ENCODE data around the gene KHDC1L.
"Not testable (repeated sequence)": the region's sequence is repeated elsewhere in the genome, so short reads cannot be mapped to it uniquely, and the experiment has no call there.

The KHDC1L gene

DNA sequence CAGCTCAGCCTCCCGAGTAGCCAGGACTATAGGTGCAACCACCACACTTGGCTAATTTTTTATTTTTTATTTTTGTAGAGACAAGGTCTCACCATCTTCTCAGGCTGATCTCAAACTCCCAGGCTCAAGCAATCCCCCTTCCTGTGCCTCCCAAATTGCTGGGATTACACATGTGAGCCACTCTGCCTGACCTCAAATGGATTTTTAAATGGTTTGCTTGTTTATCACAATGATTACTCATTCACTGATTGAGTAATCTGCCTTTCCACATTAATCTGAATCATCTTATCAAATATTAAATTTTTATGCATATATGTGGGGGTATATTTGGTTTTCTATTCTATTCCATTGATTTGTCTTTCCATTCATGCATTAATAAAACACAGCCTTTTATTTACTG is 9.4 kb upstream of the KHDC1L start:
- TF ChIP-seq CTCF (IDR thresholded peaks at IDR 0.05): no peak
- no peak overlapping the region for H3K9ac ChIP-seq
- no peaks in the 10 kb centered on the region for H3K27me3 ChIP-seq (ENCODE audit: control insufficient read depth, insufficient read depth, low read length)
- H2AFZ ChIP-seq: no peak overlapping the region
- H3K4me1 ChIP-seq: no peaks in the 10 kb centered on the region
- H3K79me2 ChIP-seq: no peaks in the 10 kb centered on the region
- H3K9me3 ChIP-seq (ENCODE audit: control insufficient read depth, low read length): no peaks in the 10 kb centered on the region
- no peaks in the 10 kb centered on the region for H3K36me3 ChIP-seq (ENCODE audit: control insufficient read depth, insufficient read depth, low read length)
- no peak overlapping the region for H3K4me2 ChIP-seq (ENCODE audit: low read length)
- no peak overlapping the region for H3K27ac ChIP-seq
- no peak overlapping the region for H3K4me3 ChIP-seq (ENCODE audit: low read depth, low read length)

DNA sequence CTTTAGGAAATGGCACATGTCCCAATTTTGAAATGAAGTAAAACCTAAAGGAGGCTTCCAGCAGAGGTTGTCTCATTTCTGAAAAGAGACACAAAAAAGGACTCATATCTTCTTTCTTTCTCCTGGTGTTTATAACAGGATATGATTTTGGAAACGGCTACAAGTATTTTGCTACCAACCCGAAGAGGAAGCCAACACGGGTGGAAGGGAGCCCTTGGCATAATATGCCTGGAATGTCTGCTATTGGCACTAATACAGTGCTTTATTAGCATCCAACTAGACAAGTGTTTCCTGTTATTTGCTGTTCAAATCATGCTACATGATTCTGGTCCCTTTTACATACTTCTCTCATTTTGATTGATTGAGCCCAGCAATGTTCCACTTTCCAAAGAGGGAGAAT is 8.7 kb upstream of the KHDC1L start:
- H3K9ac ChIP-seq; H3K27ac ChIP-seq; H3K27me3 ChIP-seq (ENCODE audit: control insufficient read depth, insufficient read depth, low read length); H3K4me2 ChIP-seq (ENCODE audit: low read length); H3K4me1 ChIP-seq; H3K4me3 ChIP-seq (ENCODE audit: low read depth, low read length); H2AFZ ChIP-seq; H3K79me2 ChIP-seq; H3K9me3 ChIP-seq (ENCODE audit: control insufficient read depth, low read length); H3K36me3 ChIP-seq (ENCODE audit: control insufficient read depth, insufficient read depth, low read length): not testable (repeated sequence)

GRCh38 chr6:73233048-73233447 is 7.8 kb upstream of the KHDC1L start:
- H3K27ac ChIP-seq: no peak overlapping the region
- H3K4me1 ChIP-seq: no peaks in the 10 kb centered on the region
- no peaks in the 10 kb centered on the region for H3K9me3 ChIP-seq (ENCODE audit: control insufficient read depth, low read length)
- no peaks in the 10 kb centered on the region for H3K27me3 ChIP-seq (ENCODE audit: control insufficient read depth, insufficient read depth, low read length)
- no peak overlapping the region for H3K9ac ChIP-seq
- no peak for TF ChIP-seq CTCF (IDR thresholded peaks at IDR 0.05)
- H3K79me2 ChIP-seq: no peaks in the 10 kb centered on the region
- no peak overlapping the region for H3K4me2 ChIP-seq (ENCODE audit: low read length)
- no peak overlapping the region for H2AFZ ChIP-seq
- H3K4me3 ChIP-seq (ENCODE audit: low read depth, low read length): no peak overlapping the region
- no peaks in the 10 kb centered on the region for H3K36me3 ChIP-seq (ENCODE audit: control insufficient read depth, insufficient read depth, low read length)

DNA sequence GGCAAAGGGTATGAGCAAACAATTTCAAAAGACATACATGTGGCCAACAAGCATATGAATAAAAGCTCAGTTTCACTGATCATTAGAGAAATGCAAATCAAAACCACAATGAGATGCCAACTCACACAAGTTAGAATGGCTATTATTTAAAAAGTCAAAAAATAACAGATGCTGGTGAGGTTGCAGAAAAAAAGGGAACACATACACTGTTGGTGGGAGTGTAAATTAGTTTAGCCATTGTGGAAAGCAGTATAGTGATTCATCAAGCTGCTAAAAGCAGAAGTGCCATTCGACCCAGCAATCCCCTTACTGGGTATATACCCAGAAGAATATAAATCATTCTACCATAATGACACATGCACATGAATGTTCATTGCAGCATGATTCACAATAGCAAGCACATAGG is 6.7 kb upstream of the KHDC1L start:
- TF ChIP-seq CTCF (IDR thresholded peaks at IDR 0.05): no peak
- Histone ChIP-seq H3K27ac (no peak overlapping the region), H3K36me3 (ENCODE audit: control insufficient read depth, insufficient read depth, low read length) (no peaks in the 10 kb centered on the region), H3K4me3 (ENCODE audit: low read depth, low read length) (no peak overlapping the region), H3K79me2 (no peaks in the 10 kb centered on the region), H3K27me3 (ENCODE audit: control insufficient read depth, insufficient read depth, low read length) (no peaks in the 10 kb centered on the region), H3K9me3 (ENCODE audit: control insufficient read depth, low read length) (no peaks in the 10 kb centered on the region), H2AFZ (no peak overlapping the region), H3K9ac (no peak overlapping the region), H3K4me1 (no peaks in the 10 kb centered on the region), H3K4me2 (ENCODE audit: low read length) (no peak overlapping the region)

DNA sequence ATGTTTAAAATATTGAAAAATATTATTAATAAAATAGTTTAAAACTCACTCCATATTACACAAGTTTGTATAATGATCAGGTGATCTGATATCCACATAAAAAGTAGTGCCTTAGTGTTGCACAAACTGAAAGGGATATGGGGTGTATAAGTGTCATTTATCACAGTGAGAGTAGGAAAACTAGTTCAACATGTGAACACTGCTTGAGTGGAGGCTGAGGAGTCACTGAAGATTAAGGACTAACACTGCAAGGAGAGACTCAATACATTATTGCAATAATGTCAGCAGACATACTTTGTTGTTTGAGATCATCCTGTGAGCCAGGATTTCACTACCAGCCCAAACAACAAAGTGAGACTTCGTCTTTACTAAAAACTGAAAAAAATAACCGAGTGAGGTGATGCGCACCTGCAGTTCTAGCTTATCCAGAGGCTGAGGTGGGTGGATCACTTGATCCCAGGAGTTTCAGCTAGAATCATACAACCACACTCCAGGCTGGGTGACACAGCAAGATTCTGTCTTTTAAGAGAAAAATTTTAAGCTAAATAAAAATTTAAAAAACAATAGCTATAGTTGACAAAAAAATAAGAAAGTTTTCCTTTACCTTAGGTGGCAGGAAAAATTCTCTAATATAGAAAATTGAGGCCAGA is 2.4 kb upstream of the KHDC1L start:
- TF ChIP-seq CTCF (IDR thresholded peaks at IDR 0.05): no peak
- H3K27me3 ChIP-seq (ENCODE audit: control insufficient read depth, insufficient read depth, low read length): no peaks in the 10 kb centered on the region
- no peaks in the 10 kb centered on the region for H3K79me2 ChIP-seq
- no peak overlapping the region for H2AFZ ChIP-seq
- no peaks in the 10 kb centered on the region for H3K9me3 ChIP-seq (ENCODE audit: control insufficient read depth, low read length)
- no peak overlapping the region for H3K4me3 ChIP-seq (ENCODE audit: low read depth, low read length)
- no peak overlapping the region for H3K4me2 ChIP-seq (ENCODE audit: low read length)
- no peak overlapping the region for H3K27ac ChIP-seq
- H3K4me1 ChIP-seq: no peaks in the 10 kb centered on the region
- no peak overlapping the region for H3K9ac ChIP-seq
- no peaks in the 10 kb centered on the region for H3K36me3 ChIP-seq (ENCODE audit: control insufficient read depth, insufficient read depth, low read length)
